Loucy (cell line): Measurements from ENCODE around the gene ZNF70.
A peak's percentile ranks its signal among the peaks of the same experiment; 100 is the strongest.

Experiments used
- H2AFZ ChIP-seq: fragments of 200-600 bp; sonication (generic); 2 replicates; pipeline ENCODE4 v1.6.0; 2016; ENCODE audit warnings: antibody characterized with exemption, mild to moderate bottlenecking, low read length, moderate library complexity
- H3F3A ChIP-seq: fragments of 200-600 bp; 2 replicates; pipeline ENCODE4 v1.6.0; 2016; ENCODE audit warnings: antibody characterized with exemption, low read depth, mild to moderate bottlenecking
- H3K27me3 ChIP-seq: fragments of 200-600 bp; sonication (generic); 2 replicates; pipeline ENCODE4 v1.6.1; 2014; ENCODE audit warnings: low read length, mild to moderate bottlenecking; ENCODE audit not compliant: insufficient read depth, poor library complexity, severe bottlenecking
- H3K36me3 ChIP-seq: fragments of 200-600 bp; sonication (generic); 2 replicates; pipeline ENCODE4 v1.6.1; 2016; ENCODE audit warnings: low read length; ENCODE audit not compliant: insufficient read depth
- H3K4me1 ChIP-seq: fragments of 200-600 bp; sonication (generic); 2 replicates; pipeline ENCODE4 v1.5.1; 2014; ENCODE audit warnings: low read length, mild to moderate bottlenecking; ENCODE audit not compliant: insufficient read depth, poor library complexity, severe bottlenecking
- H3K4me2 ChIP-seq: fragments of 200-600 bp; sonication (generic); 2 replicates; pipeline ENCODE4 v1.6.0; 2014; ENCODE audit warnings: antibody characterized with exemption, low read length, low read depth, mild to moderate bottlenecking; ENCODE audit not compliant: poor library complexity, severe bottlenecking
- H3K4me3 ChIP-seq: fragments of 200-600 bp; sonication (generic); 2 replicates; pipeline ENCODE4 v1.5.1; 2014; ENCODE audit warnings: low read length, mild to moderate bottlenecking, mixed read lengths; ENCODE audit not compliant: poor library complexity, severe bottlenecking
- H3K79me2 ChIP-seq: fragments of 200-600 bp; sonication (generic); 2 replicates; pipeline ENCODE4 v1.6.1; 2014; ENCODE audit warnings: low read length; ENCODE audit not compliant: insufficient read depth
- H3K9ac ChIP-seq: fragments of 200-600 bp; sonication (generic); 2 replicates; pipeline ENCODE4 v1.6.0; 2014; ENCODE audit warnings: mild to moderate bottlenecking, low read depth, low read length, moderate library complexity; ENCODE audit not compliant: poor library complexity, severe bottlenecking
- H3K9me2 ChIP-seq: fragments of 200-600 bp; sonication (generic); replicated peaks from 2 replicates; pipeline ENCODE4 v1.6.1; 2016; ENCODE audit warnings: low read depth, low read length, mixed read lengths
- H3K9me3 ChIP-seq: fragments of 200-600 bp; sonication (generic); 2 replicates; pipeline ENCODE4 v1.6.1; 2014; ENCODE audit warnings: mild to moderate bottlenecking, antibody characterized with exemption, low read length, low read depth; ENCODE audit not compliant: insufficient read depth
- H4K20me1 ChIP-seq: fragments of 200-600 bp; sonication (generic); 2 replicates; pipeline ENCODE4 v1.6.0; 2014; ENCODE audit warnings: antibody characterized with exemption, low read length, mild to moderate bottlenecking; ENCODE audit not compliant: insufficient read depth, poor library complexity, severe bottlenecking
- EZH2phosphoT487 ChIP-seq: fragments of 200-600 bp; IDR thresholded peaks from 2 replicates; pipeline ENCODE4 v1.6.1; 2018; ENCODE audit warnings: antibody characterized with exemption, mild to moderate bottlenecking, moderate library complexity, borderline replicate concordance
- TF ChIP-seq, protein P1 (sequence below): fragments of 200-600 bp; sonication (generic); conservative IDR thresholded peaks from 2 replicates; pipeline ENCODE4 v1.5.1; 2014; ENCODE audit warnings: mild to moderate bottlenecking, antibody characterized with exemption, low read length

ZNF70 gene

DNA sequence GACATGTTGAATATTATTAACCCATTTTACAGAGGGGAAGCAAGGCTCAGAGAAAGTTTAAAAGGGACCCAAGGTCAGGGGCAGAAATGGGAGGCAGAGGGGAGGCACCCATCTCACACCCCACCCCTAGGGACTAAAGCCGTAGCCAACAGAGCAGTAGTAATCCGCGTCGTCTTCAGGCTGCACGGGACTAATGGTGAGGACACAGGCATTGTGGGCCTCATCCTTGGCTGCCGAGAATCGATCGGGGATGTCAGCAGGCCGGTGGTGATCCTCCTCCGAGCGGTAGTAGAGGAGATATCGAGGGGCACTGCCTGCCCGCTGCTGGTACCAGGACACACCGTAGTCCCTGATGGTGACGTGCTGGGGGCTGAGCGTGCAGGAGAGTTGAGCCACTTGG lies 1.8 kb upstream of the ZNF70 start:
- Histone ChIP-seq H3K9me3 (no peaks in the 10 kb centered on the region), H3F3A (peaks cover 3% of the 10 kb centered on the region; the same call in 1 of the 2 replicates), H3K4me1 (peaks cover 35% of the 10 kb centered on the region), H3K79me2 (peaks cover 13% of the 10 kb centered on the region; the same call in 1 of the 2 replicates), H3K27me3 (no peaks in the 10 kb centered on the region), H3K9ac (no peak overlapping the region), H3K4me2 (no peak overlapping the region), H2AFZ (no peak overlapping the region), H3K9me2 (no peaks in the 10 kb centered on the region), H3K36me3 (no peaks in the 10 kb centered on the region), H4K20me1 (no peaks in the 10 kb centered on the region), H3K4me3 (no peak overlapping the region)
- TF ChIP-seq, protein P1, sequence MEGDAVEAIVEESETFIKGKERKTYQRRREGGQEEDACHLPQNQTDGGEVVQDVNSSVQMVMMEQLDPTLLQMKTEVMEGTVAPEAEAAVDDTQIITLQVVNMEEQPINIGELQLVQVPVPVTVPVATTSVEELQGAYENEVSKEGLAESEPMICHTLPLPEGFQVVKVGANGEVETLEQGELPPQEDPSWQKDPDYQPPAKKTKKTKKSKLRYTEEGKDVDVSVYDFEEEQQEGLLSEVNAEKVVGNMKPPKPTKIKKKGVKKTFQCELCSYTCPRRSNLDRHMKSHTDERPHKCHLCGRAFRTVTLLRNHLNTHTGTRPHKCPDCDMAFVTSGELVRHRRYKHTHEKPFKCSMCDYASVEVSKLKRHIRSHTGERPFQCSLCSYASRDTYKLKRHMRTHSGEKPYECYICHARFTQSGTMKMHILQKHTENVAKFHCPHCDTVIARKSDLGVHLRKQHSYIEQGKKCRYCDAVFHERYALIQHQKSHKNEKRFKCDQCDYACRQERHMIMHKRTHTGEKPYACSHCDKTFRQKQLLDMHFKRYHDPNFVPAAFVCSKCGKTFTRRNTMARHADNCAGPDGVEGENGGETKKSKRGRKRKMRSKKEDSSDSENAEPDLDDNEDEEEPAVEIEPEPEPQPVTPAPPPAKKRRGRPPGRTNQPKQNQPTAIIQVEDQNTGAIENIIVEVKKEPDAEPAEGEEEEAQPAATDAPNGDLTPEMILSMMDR = no peak
- no peak for TF ChIP-seq EZH2phosphoT487

DNA sequence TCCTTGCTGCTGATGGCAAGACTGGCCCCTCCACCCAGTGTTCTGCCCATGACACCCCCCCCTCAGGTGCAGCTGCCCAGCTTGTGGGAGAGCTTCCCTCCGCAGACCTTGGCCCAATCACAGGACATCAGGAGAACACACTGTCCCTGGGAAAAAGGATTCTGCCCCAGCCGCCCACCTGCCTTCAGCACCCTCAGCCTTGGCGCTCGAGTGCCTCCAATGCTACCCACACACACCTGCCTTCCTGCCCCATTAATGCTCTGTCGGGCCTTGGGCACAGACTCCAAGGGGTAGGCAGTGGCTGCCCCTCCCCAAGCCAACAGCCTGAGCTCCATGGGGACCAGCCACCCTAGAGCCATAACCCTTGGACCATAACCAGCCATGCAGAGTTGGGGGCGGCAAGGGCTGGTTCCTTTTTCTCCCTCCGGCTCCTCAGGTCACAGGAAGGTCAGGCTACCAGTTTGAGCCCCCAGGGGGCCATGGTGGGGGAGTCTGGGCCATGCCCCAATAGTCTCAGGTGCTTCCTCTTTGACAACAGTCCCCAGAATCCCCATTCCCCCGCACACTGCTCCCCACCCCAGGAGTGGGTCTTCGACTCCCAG lies 1.3 kb upstream of the ZNF70 start:
- Histone ChIP-seq H3K9me3 (no peaks in the 10 kb centered on the region), H3K79me2 (peaks cover 16% of the 10 kb centered on the region; the same call in 1 of the 2 replicates), H4K20me1 (no peaks in the 10 kb centered on the region), H2AFZ (no peak overlapping the region), H3F3A (peaks cover 3% of the 10 kb centered on the region; the same call in 1 of the 2 replicates), H3K4me1 (peaks cover 30% of the 10 kb centered on the region), H3K27me3 (no peaks in the 10 kb centered on the region), H3K9ac (no peak overlapping the region), H3K4me3 (no peak overlapping the region), H3K4me2 (peak overlapping the region; percentile 99), H3K36me3 (no peaks in the 10 kb centered on the region), H3K9me2 (no peaks in the 10 kb centered on the region)
- TF ChIP-seq, protein P1 = no peak
- no peak for TF ChIP-seq EZH2phosphoT487

DNA sequence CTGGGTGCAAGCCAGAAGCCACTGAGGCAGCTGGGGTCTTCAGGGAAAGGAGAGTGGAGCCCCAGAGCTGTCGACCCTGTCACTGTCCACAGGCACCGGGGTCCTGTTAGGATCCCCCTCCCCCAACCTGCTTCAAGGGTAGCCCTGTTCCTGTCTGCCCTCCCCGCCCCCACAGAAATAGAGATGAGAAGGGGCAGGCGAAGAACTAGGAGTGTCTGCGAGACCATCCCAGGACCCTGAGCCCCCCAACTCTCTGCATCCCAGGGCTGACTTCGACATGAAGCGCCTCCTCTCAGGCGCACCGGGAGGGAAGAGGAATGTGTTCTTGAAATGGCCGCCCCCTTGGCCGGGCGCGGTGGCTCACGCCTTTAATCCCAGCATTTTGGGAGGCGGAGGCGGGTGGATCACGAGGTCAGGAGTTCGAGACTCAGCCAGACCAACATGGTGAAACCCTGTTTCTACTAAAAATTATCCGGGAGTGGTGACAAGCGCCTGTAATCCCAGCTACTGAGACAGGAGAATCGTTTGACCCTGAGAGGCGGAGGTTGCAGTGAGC lies 607 bp upstream of the ZNF70 start:
- Histone ChIP-seq H2AFZ (peak overlapping the region; percentile 89), H3F3A (peaks cover 3% of the 10 kb centered on the region; the same call in 1 of the 2 replicates), H3K36me3 (no peaks in the 10 kb centered on the region), H3K9ac (peak overlapping the region; percentile 95), H3K4me3 (peak overlapping the region; percentile 93), H3K4me2 (peak overlapping the region; percentile 99), H3K4me1 (peaks cover 23% of the 10 kb centered on the region), H3K79me2 (peaks cover 22% of the 10 kb centered on the region; the same call in 1 of the 2 replicates), H3K9me3 (no peaks in the 10 kb centered on the region), H3K9me2 (no peaks in the 10 kb centered on the region), H4K20me1 (no peaks in the 10 kb centered on the region), H3K27me3 (no peaks in the 10 kb centered on the region)
- TF ChIP-seq, protein P1 = no peak
- no peak for TF ChIP-seq EZH2phosphoT487
